HepG2 (cell line): ENCODE results near the gene EARS2. TPM values are rescaled to one million over a fixed set of nuclear protein-coding genes. Genes with fewer than 3 reads are reported as not detected.
A peak's percentile ranks its signal among the peaks of the same experiment; 100 is the strongest.

Experiments used
- BORCS8-MEF2B ChIP-seq: sonication (generic); formaldehyde crosslinking; IDR thresholded peaks from 2 replicates; pipeline ENCODE4 v1.8.0; 2022; ENCODE audit warnings: mild to moderate bottlenecking, missing genetic modification reagents
- DR1 ChIP-seq: sonication (generic); formaldehyde crosslinking; IDR thresholded peaks from 2 replicates; pipeline ENCODE4 v1.8.0; 2021; ENCODE audit warnings: mild to moderate bottlenecking, missing genetic modification reagents, inconsistent platforms
- EZH2 ChIP-seq: conservative IDR thresholded peaks from 2 replicates; pipeline ENCODE4 v1.6.1; 2012; ENCODE audit warnings: mild to moderate bottlenecking, low read depth, low read length, moderate library complexity
- GABPB1 ChIP-seq: IDR thresholded peaks from 2 replicates; pipeline ENCODE4 v1.6.1; 2016; ENCODE audit warnings: mild to moderate bottlenecking, missing genetic modification reagents, moderate library complexity, missing compliant biosample characterization
- HOMEZ ChIP-seq: IDR thresholded peaks from 2 replicates; pipeline ENCODE4 v1.6.1; 2016; ENCODE audit warnings: low read depth
- JUNB ChIP-seq: sonication (generic); formaldehyde crosslinking; IDR thresholded peaks from 2 replicates; pipeline ENCODE4 v1.8.0; 2022; ENCODE audit warnings: missing genetic modification reagents, mild to moderate bottlenecking, borderline replicate concordance
- KAT2B ChIP-seq: fragments of 150-350 bp; IDR thresholded peaks from 2 replicates; pipeline ENCODE4 v1.6.1; 2014; ENCODE audit warnings: low read depth, low read length, borderline replicate concordance
- MIXL1 ChIP-seq: IDR thresholded peaks from 2 replicates; pipeline ENCODE4 v1.6.1; 2016
- NR2C2 ChIP-seq: sonication (generic); formaldehyde crosslinking; IDR thresholded peaks from 2 replicates; pipeline ENCODE4 v1.4.0; 2020; ENCODE audit warnings: missing genetic modification reagents, mild to moderate bottlenecking, moderate library complexity, borderline replicate concordance
- RFX1 ChIP-seq: fragments of 450-650 bp; IDR thresholded peaks from 2 replicates; pipeline ENCODE4 v1.6.1; 2017
- SIN3B ChIP-seq: fragments of 150-350 bp; IDR thresholded peaks from 2 replicates; pipeline ENCODE4 v1.6.1; 2014; ENCODE audit warnings: low read length
- SMAD3 ChIP-seq: sonication (generic); formaldehyde crosslinking; IDR thresholded peaks from 2 replicates; pipeline ENCODE4 v1.4.0; 2020; ENCODE audit warnings: missing genetic modification reagents
- SP1 ChIP-seq, 2 experiments: fragments of 450-650 bp in 1 of 2; sonication (generic) in 1 of 2; formaldehyde crosslinking in 1 of 2; IDR thresholded peaks; 2 replicates each; pipeline versions ENCODE4 v1.4.0 to v1.6.1; 2016 to 2020; ENCODE audit warnings: missing genetic modification reagents in 1 of 2
- TIGD3 ChIP-seq: sonication (generic); formaldehyde crosslinking; IDR thresholded peaks from 2 replicates; pipeline ENCODE4 v1.5.1; 2020; ENCODE audit warnings: mild to moderate bottlenecking, missing genetic modification reagents, borderline replicate concordance
- ZFP37 ChIP-seq: sonication (generic); formaldehyde crosslinking; IDR thresholded peaks from 2 replicates; pipeline ENCODE4 v1.4.0; 2020; ENCODE audit warnings: missing genetic modification reagents, borderline replicate concordance
- ZFP90 ChIP-seq: sonication (generic); formaldehyde crosslinking; IDR thresholded peaks from 2 replicates; pipeline ENCODE4 v1.8.0; 2022; ENCODE audit warnings: missing genetic modification reagents, mild to moderate bottlenecking, inconsistent platforms, borderline replicate concordance
- ZIK1 ChIP-seq: sonication (generic); formaldehyde crosslinking; IDR thresholded peaks from 2 replicates; pipeline ENCODE4 v1.5.0; 2020; ENCODE audit warnings: mild to moderate bottlenecking, low read depth, missing genetic modification reagents, borderline replicate concordance
- ZNF333 ChIP-seq: sonication (generic); formaldehyde crosslinking; IDR thresholded peaks from 2 replicates; pipeline ENCODE4 v1.4.0; 2020; ENCODE audit warnings: mild to moderate bottlenecking, missing genetic modification reagents, borderline replicate concordance
- ZNF354B ChIP-seq: sonication (generic); formaldehyde crosslinking; IDR thresholded peaks from 2 replicates; pipeline ENCODE4 v1.8.0; 2022; ENCODE audit warnings: mild to moderate bottlenecking, missing genetic modification reagents
- ZNF839 ChIP-seq: sonication (generic); formaldehyde crosslinking; IDR thresholded peaks from 2 replicates; pipeline ENCODE4 v1.4.0; 2020; ENCODE audit warnings: missing genetic modification reagents, mild to moderate bottlenecking, borderline replicate concordance
- polyA plus RNA-seq, 8 experiments: library from polyadenylated mRNA; depleted of rRNA in 3 of 8; stranded (reverse) in 7 of 8; unstranded in 1 of 8; fragments of >200 nt; fragmentation: Illumina TruSeq in 4 of 8; extraction: Trizol in 4 of 8; gene quantifications; 2 replicates each; pipeline versions ENCODE4 v1.2.1 to v1.2.3, GENCODE V29; 2011 to 2016; ENCODE audit warnings: low read depth in 4 of 8, missing spikeins in 1 of 8, mixed read lengths in 1 of 8; ENCODE audit not compliant: insufficient read depth in 1 of 8
- total RNA-seq, 5 experiments: library from RNA; depleted of rRNA; stranded (reverse); fragments of >200 nt; fragmentation: Illumina TruSeq; extraction: Trizol; gene quantifications; 2 replicates each; pipeline ENCODE4 v1.2.3, GENCODE V29; 2016; ENCODE audit warnings: low read depth in 1 of 5
- TF ChIP-seq, protein P1 (sequence below): IDR thresholded peaks from 2 replicates; pipeline ENCODE4 v1.6.1; 2012; ENCODE audit warnings: inconsistent platforms
- TF ChIP-seq, protein P2 (sequence below): sonication (generic); formaldehyde crosslinking; IDR thresholded peaks from 2 replicates; pipeline ENCODE4 v1.5.0; 2020; ENCODE audit warnings: missing genetic modification reagents

The EARS2 gene
- total and polyA plus RNA-seq, 2 of the 13 experiments (the other 11 are each of a cell fraction or from before 2014, with no cell fraction given), result 49.4 to 80.4 TPM

- no peak for TF ChIP-seq TIGD3 (CRISPR knock-in tag)
- TF ChIP-seq ZNF333, result no peak
- TF ChIP-seq, protein P1, sequence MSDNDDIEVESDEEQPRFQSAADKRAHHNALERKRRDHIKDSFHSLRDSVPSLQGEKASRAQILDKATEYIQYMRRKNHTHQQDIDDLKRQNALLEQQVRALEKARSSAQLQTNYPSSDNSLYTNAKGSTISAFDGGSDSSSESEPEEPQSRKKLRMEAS, result 0 out of 2 replicates have a peak, but pooled peaks have one; percentile 16
- TF ChIP-seq BORCS8-MEF2B (CRISPR knock-in tag), result peak; percentile 22; the same call in 1 of the 2 replicates
- peak; percentile 32; the same call in 1 of the 2 replicates for TF ChIP-seq GABPB1 (CRISPR knock-in tag)
- no peak for TF ChIP-seq SIN3B
- TF ChIP-seq ZIK1 (CRISPR knock-in tag), result 0 out of 2 replicates have a peak, but pooled peaks have one; percentile 51
- TF ChIP-seq HOMEZ (CRISPR knock-in tag), result 0 out of 2 replicates have a peak, but pooled peaks have one; percentile 19
- TF ChIP-seq KAT2B, result no peak
- no peak for TF ChIP-seq ZFP37 (CRISPR knock-in tag)
- TF ChIP-seq NR2C2, result no peak
- peak; percentile 50; the same call in 1 of the 2 replicates for TF ChIP-seq ZFP90 (CRISPR knock-in tag)
- TF ChIP-seq, protein P2, sequence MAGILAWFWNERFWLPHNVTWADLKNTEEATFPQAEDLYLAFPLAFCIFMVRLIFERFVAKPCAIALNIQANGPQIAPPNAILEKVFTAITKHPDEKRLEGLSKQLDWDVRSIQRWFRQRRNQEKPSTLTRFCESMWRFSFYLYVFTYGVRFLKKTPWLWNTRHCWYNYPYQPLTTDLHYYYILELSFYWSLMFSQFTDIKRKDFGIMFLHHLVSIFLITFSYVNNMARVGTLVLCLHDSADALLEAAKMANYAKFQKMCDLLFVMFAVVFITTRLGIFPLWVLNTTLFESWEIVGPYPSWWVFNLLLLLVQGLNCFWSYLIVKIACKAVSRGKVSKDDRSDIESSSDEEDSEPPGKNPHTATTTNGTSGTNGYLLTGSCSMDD, result no peak
- TF ChIP-seq SP1 (IDR thresholded peaks at IDR 0.05), result no peak
- no peak for TF ChIP-seq SP1 (CRISPR knock-in tag; IDR thresholded peaks at IDR 0.05)
- no peak for TF ChIP-seq EZH2
- TF ChIP-seq RFX1, result no peak
- TF ChIP-seq JUNB, result 0 out of 2 replicates have a peak, but pooled peaks have one; percentile 31
- TF ChIP-seq ZNF354B (CRISPR knock-in tag), result no peak
- no peak for TF ChIP-seq SMAD3 (CRISPR knock-in tag)
- TF ChIP-seq ZNF839, result peak; percentile 28; the same call in 1 of the 2 replicates
- TF ChIP-seq MIXL1 (CRISPR knock-in tag), result no peak
- no peak for TF ChIP-seq DR1
Measured at GRCh38 chr16:23508589-23509440, 48.3 kb downstream of the EARS2 start (continued).
